DND-41 (cell line): ENCODE results near the gene RIMOC1.

Source experiments
- CTCF ChIP-seq: IDR thresholded peaks from 2 replicates; pipeline ENCODE4 v1.5.1; 2012; ENCODE audit warnings: borderline replicate concordance, low read length, moderate library complexity, mild to moderate bottlenecking; ENCODE audit not compliant: poor library complexity, severe bottlenecking; ENCODE audit errors: extremely low read depth
- EZH2 ChIP-seq: IDR thresholded peaks from 3 replicates; pipeline ENCODE4 v1.6.1; 2012; ENCODE audit warnings: borderline replicate concordance, low read depth, mild to moderate bottlenecking, moderate library complexity, low read length, inconsistent platforms; ENCODE audit not compliant: severe bottlenecking

GRCh38 chr5:41891066-41891707 lies 13.0 kb upstream of the RIMOC1 start:
- no peak for TF ChIP-seq EZH2
- TF ChIP-seq CTCF = no peak
